ENCODE results near the gene BSG.

GRCh38 chr19:547117-547516 is 25.3 kb upstream of the BSG start:
- no peak for TF ChIP-seq CTCF (IDR thresholded peaks at IDR 0.05)
- TF ChIP-seq POLR2A (IDR thresholded peaks at IDR 0.05) = no peak
